Sigmoid colon (tissue), 4 donors: Measurements from ENCODE around the gene ZBTB38.

Experiments
- EP300 ChIP-seq, 4 donors: sonication (generic); formaldehyde crosslinking; IDR thresholded peaks; one replicate each; pipeline ENCODE4 v1.6.1; 2017; ENCODE audit warnings: antibody characterized with exemption in 4 of 4
- POLR2A ChIP-seq, 2 donors: fragments of 450-650 bp; IDR thresholded peaks; one replicate each; pipeline ENCODE4 v1.6.1; 2016; ENCODE audit warnings: antibody characterized with exemption in 2 of 2, mild to moderate bottlenecking in 2 of 2, moderate library complexity in 2 of 2

- TF ChIP-seq EP300 (IDR thresholded peaks at IDR 0.05) (no peak), POLR2A (IDR thresholded peaks at IDR 0.05) (no peak)
Observed at GRCh38 chr3:141380279-141380678, 12.0 kb downstream of the ZBTB38 start.
